GM12865 (cell line): ENCODE data around the gene RPL27.

Experiments
- DNase-seq: peaks from one replicate; pipeline ENCODE4 v3.0.0; 2010; ENCODE audit warnings: low read depth
- H3K4me3 ChIP-seq: 2 replicates; pipeline ENCODE4 v1.5.1; 2011; ENCODE audit warnings: mild to moderate bottlenecking, low read depth, low read length, control low read depth
- CTCF ChIP-seq: IDR thresholded peaks from 2 replicates; pipeline ENCODE4 v1.5.1; 2011; ENCODE audit warnings: low read length, control low read depth, low read depth, inconsistent platforms; ENCODE audit not compliant: insufficient read depth; ENCODE audit errors: missing control alignments

Gene RPL27

DNA sequence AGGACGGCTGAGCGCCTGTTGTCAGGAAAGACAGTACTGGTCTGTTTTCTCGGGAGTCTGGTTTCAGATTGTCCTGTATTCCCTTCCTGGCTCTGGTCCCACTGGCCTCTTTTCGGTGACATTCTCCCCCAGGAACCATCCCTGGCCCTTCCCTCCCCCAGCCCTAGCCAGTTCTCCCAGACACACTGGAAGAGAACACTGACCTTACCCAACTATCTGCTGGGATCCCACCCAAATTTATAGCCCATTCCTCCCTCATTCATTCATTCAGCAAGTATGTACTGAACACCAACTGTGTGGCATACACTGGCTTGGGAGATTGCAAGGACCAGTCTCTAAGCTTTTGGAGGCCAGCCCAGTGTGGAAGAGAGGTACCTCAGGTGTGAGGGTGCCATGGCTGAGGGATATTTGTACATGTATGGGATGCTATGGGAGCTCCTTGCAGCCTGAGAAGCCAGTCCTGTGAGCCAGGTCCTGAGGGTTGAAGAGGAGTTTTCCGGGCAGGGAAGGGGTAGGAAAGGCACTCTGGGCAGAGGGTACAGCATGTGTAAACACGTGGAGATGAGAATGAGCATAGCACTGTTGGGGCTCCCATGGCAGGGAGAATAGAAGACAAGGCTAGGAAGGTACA lies 32.0 kb downstream of the RPL27 start:
- no peak for DNase-seq
- no peak for TF ChIP-seq CTCF

GRCh38 chr17:43031666-43032065 lies 33.4 kb downstream of the RPL27 start:
- no peak for DNase-seq
- no peak overlapping the region for H3K4me3 ChIP-seq
- TF ChIP-seq CTCF = no peak

More for the DNA sequence above, 32.0 kb downstream of the RPL27 start:
- H3K4me3 ChIP-seq = no peak overlapping the region

DNA sequence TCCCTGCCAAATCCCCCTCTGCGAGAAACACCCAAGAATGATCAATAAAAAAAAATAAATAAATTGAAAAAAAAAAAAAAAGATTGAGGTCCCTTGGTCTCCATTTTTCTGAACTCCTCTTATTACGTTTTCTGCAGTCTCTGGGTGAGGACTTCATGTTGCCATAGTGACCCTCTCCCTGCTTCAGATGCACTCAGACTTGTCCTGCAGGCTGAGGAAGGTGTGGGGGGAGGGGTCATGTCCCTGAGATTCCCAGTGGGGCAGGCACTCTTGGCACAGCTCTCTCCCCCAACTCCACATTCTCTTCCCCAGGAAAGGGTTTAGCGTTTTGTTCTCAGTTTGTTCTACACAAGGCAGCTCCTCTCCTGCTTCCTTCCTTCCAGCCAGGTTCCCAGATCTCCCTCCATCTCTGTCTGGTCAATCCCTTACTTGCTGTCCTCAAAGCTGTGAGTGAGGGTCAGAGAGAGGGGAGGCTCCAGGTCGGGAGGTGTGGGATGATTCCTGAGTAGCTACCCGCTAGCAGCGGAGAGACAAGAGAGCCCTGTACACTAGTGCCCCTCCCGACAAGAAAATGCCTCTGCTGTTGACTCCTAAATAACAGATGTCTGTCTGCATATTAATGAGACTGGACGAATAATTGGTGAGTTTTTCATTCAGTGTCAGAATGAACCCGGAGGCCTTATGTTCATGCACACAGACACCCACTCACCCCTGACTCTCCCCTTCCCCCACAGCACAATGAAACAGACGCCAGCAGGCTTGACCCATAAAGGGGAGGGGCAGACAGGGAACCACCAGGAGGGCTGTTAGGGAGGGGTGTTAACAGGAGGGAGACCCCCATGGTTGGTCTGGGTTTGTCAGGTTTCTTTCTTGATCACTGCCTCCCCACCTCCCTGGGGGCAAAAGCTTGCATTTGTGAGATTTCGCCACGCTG lies 36.0 kb downstream of the RPL27 start:
- no peak for DNase-seq
- no peak for TF ChIP-seq CTCF
- H3K4me3 ChIP-seq = no peak overlapping the region

DNA sequence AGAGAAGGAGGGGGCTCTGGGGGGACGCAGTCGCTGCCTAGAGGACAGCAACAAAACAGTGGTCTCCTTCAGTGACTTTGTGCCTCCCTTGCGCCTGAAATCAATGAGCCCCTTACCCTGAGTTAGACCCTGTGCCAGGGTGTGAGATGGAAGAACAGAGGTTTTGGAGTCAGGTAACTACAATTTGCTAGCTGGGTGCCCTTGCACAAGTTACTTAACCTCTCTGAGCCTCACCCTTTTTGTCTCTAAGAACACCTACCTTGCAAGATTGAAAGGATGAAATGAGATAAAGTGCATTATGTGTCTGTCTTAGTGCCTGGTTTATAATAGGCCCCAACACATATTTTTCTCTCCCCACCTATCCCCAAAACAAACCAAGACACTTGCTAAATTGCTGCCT lies 36.7 kb downstream of the RPL27 start:
- no peak for TF ChIP-seq CTCF
- H3K4me3 ChIP-seq = no peak overlapping the region
- DNase-seq = no peak

DNA sequence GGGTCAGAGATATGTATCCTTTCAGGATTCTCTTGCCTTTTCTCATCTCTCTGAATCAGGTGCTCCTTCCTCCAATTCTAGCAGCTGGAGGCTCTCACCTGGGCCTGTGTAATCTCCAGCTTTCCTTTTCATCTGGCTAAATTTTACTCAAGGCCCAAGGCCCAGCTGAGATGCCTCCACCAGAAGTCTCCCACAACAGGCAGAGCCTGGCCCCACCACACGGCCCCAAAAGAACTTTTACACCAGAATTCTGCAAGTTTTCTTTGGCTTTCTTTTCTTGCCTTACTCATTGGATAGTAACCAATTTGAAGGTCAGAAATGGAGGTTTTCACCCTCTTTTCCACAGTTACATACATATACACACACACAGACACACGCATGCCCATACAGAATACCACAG lies 41.4 kb downstream of the RPL27 start:
- no peak for TF ChIP-seq CTCF
- DNase-seq = no peak
- H3K4me3 ChIP-seq = no peak overlapping the region

GRCh38 chr17:43040655-43041054 lies 42.4 kb downstream of the RPL27 start:
- TF ChIP-seq CTCF = no peak
- no peak for DNase-seq
- H3K4me3 ChIP-seq = no peak overlapping the region
